Cardiac atrium fibroblast (primary cell): ENCODE measurements around the gene SELENOV. TPM values are rescaled to one million over a fixed set of nuclear protein-coding genes. Genes with fewer than 3 reads are reported as not detected.

Experiments
- total RNA-seq: library from RNA; depleted of rRNA; stranded (reverse); fragments of >200 nt; gene quantifications from 2 replicates; pipeline ENCODE4 v1.2.3, GENCODE V29; 2015

SELENOV gene, protein sequence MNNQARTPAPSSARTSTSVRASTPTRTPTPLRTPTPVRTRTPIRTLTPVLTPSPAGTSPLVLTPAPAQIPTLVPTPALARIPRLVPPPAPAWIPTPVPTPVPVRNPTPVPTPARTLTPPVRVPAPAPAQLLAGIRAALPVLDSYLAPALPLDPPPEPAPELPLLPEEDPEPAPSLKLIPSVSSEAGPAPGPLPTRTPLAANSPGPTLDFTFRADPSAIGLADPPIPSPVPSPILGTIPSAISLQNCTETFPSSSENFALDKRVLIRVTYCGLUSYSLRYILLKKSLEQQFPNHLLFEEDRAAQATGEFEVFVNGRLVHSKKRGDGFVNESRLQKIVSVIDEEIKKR
- not detected in 2 replicates for total RNA-seq

DNA sequence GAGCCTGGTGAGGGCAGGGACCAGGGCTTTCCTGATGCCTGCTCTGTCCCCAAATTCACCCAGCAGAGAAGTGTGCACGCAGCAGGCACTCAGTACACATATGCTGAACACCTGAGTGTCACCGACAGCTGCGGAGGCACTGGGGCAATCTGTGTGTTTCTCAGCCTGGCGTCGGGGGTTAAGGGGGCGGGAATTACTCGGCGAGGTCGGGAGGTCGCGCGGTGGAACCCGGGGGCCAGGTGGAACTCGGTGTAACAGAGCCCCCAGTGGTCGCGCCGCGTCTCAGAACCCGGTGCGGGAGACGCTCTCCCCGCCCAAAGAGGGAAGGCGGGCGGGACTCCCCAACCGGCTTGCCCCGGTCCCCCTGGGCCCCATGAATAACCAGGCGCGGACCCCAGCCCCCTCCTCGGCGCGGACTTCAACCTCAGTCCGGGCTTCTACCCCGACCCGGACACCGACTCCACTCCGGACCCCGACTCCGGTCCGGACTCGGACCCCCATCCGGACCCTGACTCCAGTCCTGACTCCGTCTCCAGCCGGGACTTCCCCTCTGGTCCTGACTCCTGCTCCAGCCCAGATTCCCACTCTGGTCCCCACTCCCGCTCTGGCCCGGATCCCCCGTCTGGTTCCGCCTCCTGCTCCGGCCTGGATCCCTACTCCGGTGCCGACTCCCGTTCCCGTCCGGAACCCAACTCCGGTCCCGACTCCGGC lies at the start of gene SELENOV:
Gene SELENOV (plus strand): TSS at position 300 of the 711 bp plus-strand sequence. CDS start 74 bp downstream, at position 374.

DNA sequence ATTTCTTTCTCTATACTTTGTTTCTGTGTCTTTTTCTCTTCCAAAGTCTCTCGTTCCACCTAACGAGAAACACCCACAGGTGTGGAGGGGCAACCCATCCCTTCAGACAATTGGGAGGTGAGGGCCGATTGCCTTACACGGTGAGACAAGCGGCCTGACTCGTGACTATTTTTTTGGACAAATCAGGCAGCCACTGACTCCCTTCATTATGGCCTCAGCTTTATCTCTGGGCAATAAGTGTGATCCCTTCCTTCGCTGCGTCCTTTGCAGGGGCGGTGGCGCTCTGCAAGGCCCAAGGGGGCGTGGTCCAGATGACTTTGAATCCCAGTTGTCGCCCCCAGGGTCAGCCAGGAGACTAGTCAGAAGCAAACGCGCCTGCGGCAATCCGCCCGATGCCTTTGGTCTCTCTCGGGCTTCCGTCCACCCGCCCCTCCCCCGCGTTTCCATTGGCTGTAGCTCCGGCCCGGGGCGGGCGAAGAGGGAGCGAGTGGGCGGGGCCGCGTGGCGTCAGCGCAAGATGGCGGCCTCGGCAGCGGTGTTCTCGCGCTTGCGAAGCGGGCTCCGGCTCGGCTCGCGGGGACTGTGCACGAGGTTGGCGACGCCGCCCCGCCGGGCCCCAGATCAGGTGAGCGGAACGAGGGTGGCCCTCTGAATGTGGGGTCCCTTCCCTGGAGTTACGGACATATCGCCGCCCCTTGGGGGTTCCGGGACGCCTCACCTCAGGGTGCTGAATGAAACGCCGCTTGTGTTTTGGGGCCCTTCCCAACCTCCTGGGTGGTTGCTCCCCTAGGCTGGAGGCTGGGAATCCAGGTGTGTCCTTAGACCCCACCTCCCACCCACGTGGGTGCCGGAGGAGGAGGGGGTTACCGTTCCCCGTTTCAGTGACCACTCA lies 34.4 kb upstream of the SELENOV start, which contains the start of gene TIMM50:
Gene TIMM50 (plus strand): TSS at position 502 of the 892 bp plus-strand sequence. CDS start 16 bp downstream, at position 518.

DNA sequence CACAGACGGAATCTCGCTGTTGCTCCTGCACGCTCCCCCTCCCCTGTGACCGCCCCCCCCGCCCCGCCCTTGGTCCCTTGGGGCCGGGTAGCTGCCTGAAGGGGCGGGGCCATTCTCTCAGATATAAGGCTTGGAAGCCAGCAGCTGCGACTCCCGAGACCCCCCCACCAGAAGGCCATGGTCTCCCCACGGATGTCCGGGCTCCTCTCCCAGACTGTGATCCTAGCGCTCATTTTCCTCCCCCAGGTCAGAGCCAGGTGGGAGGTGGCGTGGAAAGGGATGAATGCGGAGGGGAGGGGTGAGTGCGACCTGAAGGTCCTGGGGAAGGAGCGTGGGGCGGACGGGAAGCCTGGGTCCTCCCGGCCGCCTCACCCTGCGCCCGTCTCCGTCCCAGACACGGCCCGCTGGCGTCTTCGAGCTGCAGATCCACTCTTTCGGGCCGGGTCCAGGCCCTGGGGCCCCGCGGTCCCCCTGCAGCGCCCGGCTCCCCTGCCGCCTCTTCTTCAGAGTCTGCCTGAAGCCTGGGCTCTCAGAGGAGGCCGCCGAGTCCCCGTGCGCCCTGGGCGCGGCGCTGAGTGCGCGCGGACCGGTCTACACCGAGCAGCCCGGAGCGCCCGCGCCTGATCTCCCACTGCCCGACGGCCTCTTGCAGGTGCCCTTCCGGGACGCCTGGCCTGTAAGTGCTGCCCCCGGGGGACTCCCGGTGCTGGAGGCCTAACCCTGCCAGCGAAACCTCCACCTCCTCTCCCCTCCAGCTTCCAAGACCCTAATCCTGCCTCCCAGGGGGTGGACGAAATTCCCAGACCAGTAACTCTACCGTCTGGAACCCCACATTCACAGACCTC lies 15.9 kb upstream of the SELENOV start, which contains the start of gene DLL3:
Gene DLL3 (plus strand): TSS at position 150 of the 845 bp plus-strand sequence. CDS start 28 bp downstream, at position 178.

DNA sequence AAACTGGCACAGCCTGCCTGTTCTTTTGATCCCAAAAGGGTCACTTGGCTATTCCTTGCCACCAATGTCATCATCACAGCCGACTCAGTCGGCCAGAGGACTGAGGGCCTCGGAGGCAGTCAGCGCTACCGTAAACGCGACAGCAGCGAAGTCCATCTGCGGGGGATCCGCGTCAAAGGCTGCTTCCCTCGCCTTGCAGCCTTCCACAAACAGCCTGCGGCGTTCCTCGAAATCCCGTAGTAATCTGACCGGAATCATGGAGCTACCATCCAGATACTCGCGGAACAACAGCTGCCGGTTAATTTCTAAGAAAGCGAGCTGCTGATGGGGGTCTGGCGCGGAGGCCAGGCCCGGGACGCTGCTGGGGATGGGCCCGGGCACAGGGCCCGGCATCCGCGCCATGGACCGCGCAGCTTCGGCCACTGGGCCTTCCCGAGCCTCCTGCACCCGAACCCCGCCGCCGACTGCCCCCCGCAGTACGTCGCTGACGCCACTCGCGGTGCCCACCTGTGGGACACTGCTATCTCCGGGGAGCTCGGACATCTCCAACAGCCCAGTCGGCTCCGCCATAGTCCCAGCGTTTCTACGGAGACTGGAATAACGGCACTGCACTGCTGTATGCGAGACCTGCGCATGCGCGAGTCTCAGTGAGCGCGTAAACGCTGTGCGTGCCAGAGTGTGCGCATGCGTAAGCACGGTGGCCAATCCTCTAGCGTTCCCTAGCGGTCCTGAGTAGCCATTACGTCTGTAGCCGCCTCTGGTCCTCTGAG lies 17.5 kb downstream of the SELENOV start, which contains the start of gene EID2B:
Gene EID2B (minus strand): TSS at position 620 of the 770 bp plus-strand sequence. CDS start 50 bp downstream, at position 570.

DNA sequence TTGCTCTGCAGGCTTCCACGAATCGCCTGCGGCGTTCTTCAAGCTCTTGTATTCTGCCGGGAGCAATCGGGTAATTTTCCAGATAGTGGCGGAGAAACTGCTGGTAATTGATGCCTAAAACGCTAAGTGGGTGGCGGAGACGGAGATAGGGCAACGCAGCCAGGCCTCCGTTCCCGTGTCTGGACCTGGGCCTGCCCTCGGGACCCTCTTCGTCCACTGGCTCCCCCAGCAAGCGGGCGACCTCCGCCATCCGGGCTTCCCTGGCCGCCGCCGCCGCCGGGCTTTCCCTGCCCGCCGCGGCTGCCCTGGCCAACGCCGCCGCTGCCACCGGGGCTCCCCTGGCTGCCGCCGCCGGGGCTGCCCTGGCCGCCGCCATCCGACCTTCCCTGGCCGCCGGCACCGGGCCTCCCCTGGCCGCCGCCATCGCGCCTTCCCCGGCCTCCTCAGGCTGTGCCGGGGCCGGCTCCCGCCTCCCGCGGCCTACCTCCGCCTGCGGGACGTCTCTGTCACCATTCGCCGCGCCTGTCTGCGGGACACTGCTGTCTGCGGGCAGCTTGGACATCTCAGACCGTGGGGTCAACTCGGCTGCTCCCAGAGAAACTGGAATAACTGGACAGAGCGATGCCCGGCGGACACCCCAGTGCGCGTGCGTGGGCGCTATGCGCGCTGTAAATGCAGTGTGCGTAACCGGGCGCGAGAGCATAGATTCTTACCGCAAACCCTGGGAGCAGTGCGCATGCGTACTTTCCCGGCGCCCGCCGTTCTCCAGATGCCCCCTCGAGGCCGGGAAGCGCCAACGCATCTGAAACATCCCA lies 24.8 kb downstream of the SELENOV start, which contains the start of gene EID2:
Gene EID2 (minus strand): TSS at position 644 of the 815 bp plus-strand sequence. CDS start 82 bp downstream, at position 562.

Other genes starting within 250 kb of the SELENOV start
- not detected in 2 replicates for gene IFNL2, start 246.7 kb upstream of the SELENOV start, total RNA-seq
- gene IFNL1, start 218.7 kb upstream of the SELENOV start, total RNA-seq, result not detected in 2 replicates
- not detected in 2 replicates for gene LRFN1, start 194.3 kb upstream of the SELENOV start, total RNA-seq
- gene GMFG, start 179.1 kb upstream of the SELENOV start, total RNA-seq, result 4.4 and 21.8 TPM in 2 replicates
- 45.1 and 55.7 TPM in 2 replicates for gene SAMD4B, start 172.7 kb upstream of the SELENOV start, total RNA-seq
- 40.2 and 95.3 TPM in 2 replicates for gene PAF1, start 124.0 kb upstream of the SELENOV start, total RNA-seq
- gene MED29, start 123.8 kb upstream of the SELENOV start, total RNA-seq, result 24.7 and 25.8 TPM in 2 replicates
- 47.3 and 97.1 TPM in 2 replicates for gene ZFP36, start 108.3 kb upstream of the SELENOV start, total RNA-seq
- gene PLEKHG2, start 102.5 kb upstream of the SELENOV start, total RNA-seq, result 26.2 and 30.3 TPM in 2 replicates
- 1,521 and 1,655 TPM in 2 replicates for gene RPS16, start 79.2 kb upstream of the SELENOV start, total RNA-seq
- gene SUPT5H, start 69.6 kb upstream of the SELENOV start, total RNA-seq, result 58.1 and 65.3 TPM in 2 replicates
- 62.0 and 74.4 TPM in 2 replicates for gene TIMM50, start 34.3 kb upstream of the SELENOV start, total RNA-seq
- 0.97 and 2.2 TPM in 2 replicates for gene DLL3, start 16.2 kb upstream of the SELENOV start, total RNA-seq
- gene EID2B, start 17.7 kb downstream of the SELENOV start, total RNA-seq, result 1.4 and 2.9 TPM in 2 replicates
- 3.8 and 6.8 TPM in 2 replicates for gene EID2, start 25.0 kb downstream of the SELENOV start, total RNA-seq
- not detected in 2 replicates for gene LGALS13, start 87.4 kb downstream of the SELENOV start, total RNA-seq
- not detected in 2 replicates for gene LGALS16, start 140.8 kb downstream of the SELENOV start, total RNA-seq
- gene LGALS14, start 189.3 kb downstream of the SELENOV start, total RNA-seq, result not detected in 2 replicates
- not detected in 2 replicates for gene CLC, start 222.9 kb downstream of the SELENOV start, total RNA-seq